GM13976 (cell line): ENCODE data around the gene STC2.
A peak's percentile ranks its signal among the peaks of the same experiment; 100 is the strongest.
"Not testable (repeated sequence)": the region's sequence is repeated elsewhere in the genome, so short reads cannot be mapped to it uniquely, and the experiment has no call there.

Source experiments
- DNase-seq: peaks from one replicate; pipeline ENCODE4 v3.0.0; 2012; ENCODE audit warnings: low spot score
- in situ Hi-C: fragments of 300-500 bp; cut with MboI; formaldehyde crosslinking; loops from one replicate; pipeline ENCODE4 v1.12.0; 2022; ENCODE audit warnings: low sequenced_read_pairs, mixed read lengths, inconsistent platforms; ENCODE audit not compliant: unreplicated experiment
- TF ChIP-seq, protein P1 (sequence below): IDR thresholded peaks from 2 replicates; pipeline ENCODE4 v1.5.1; 2012; ENCODE audit warnings: borderline replicate concordance, mild to moderate bottlenecking; ENCODE audit not compliant: insufficient read depth; ENCODE audit errors: extremely low read depth, missing control alignments, control extremely low read depth

STC2 gene, protein sequence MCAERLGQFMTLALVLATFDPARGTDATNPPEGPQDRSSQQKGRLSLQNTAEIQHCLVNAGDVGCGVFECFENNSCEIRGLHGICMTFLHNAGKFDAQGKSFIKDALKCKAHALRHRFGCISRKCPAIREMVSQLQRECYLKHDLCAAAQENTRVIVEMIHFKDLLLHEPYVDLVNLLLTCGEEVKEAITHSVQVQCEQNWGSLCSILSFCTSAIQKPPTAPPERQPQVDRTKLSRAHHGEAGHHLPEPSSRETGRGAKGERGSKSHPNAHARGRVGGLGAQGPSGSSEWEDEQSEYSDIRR

DNA sequence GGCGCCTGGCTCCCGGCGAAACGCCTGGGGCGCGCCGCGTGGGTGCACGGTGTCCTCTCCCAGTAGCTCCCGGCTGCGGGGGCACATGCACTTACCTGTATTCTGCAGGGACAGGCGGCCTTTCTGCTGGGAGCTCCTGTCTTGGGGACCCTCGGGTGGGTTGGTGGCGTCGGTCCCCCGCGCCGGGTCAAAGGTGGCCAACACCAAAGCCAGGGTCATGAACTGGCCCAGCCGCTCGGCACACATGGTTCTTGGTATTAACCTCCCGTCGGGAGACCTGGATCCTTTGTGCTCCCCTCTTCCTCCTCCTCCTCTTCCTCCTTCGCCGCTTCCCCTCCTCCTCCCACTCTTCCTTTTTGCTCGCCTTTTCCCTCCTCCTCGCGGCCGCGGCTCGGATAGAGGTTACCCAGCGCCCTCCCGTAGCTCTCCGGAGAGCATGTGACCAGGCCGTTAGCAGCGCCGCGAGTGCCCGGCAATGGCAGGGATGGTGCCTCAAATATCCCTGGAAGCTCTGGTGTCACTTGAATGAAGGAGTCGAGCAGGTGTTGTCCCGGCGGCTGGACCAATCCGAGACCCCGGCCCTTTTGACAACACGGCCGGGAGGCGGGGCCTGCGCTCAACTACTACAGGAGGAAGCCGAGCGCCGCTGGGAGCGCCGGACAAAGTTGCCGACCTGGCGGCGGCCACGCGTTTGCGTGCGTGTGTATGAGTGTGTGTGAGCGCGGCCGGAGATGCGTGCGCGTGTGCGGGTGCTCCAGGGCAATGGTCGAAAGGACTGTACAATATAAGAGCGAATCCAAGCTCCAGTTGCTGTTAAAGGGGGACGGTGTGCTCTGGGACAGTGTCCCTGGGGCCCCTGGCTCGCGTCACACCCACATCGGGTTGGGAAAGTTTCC, at the start of gene STC2:
STC2 (minus strand) TSS at position 467 of the 896 bp plus-strand sequence; CDS start at position 246, 221 bp downstream.
- DNase-seq, result peak; percentile 93
- TF ChIP-seq, protein P1, sequence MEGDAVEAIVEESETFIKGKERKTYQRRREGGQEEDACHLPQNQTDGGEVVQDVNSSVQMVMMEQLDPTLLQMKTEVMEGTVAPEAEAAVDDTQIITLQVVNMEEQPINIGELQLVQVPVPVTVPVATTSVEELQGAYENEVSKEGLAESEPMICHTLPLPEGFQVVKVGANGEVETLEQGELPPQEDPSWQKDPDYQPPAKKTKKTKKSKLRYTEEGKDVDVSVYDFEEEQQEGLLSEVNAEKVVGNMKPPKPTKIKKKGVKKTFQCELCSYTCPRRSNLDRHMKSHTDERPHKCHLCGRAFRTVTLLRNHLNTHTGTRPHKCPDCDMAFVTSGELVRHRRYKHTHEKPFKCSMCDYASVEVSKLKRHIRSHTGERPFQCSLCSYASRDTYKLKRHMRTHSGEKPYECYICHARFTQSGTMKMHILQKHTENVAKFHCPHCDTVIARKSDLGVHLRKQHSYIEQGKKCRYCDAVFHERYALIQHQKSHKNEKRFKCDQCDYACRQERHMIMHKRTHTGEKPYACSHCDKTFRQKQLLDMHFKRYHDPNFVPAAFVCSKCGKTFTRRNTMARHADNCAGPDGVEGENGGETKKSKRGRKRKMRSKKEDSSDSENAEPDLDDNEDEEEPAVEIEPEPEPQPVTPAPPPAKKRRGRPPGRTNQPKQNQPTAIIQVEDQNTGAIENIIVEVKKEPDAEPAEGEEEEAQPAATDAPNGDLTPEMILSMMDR, result no peak
- in situ Hi-C loops, result no loop called here

DNA sequence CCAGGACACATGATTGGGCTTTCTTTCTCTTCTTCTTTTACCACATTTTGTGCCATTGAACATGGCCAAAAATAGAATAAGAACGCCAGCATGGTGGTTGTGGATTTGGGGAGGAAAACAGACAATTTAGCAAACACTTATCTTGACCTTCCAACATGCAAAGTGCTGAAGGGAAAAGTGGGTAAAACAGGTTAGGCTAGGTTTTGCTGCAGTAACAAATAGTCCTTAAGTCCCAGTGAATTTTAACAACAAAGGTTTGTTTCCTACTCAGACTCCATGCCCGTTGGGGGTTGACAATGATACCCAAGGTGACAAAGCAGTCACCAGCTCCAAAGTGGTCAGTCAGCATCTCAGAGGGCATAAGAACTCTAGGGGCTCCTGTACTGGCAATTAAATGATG, 43.2 kb upstream of the STC2 start:
- in situ Hi-C loops, result no loop called here
- DNase-seq, result no peak
- TF ChIP-seq, protein P1, result no peak

DNA sequence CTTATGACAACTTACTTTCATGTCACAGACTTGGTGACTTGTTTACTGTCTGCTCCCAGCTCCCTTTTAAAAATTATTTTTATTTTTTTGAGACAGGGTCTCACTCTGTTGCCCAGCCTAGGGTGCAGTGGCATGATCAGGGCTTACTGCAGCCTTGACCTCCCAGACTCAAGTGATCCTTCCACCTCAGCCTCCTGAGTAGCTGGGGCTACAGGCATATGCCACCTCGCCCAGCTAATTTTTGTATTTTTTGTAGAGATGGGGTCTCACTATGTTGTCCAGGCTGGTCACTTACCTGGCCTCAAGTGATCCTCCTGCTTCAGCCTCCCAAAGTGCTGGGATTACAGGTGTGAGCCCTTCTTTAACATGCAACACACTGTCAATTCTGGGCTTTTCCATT, 35.2 kb upstream of the STC2 start:
- in situ Hi-C loops, DNase-seq: not testable (repeated sequence)

DNA sequence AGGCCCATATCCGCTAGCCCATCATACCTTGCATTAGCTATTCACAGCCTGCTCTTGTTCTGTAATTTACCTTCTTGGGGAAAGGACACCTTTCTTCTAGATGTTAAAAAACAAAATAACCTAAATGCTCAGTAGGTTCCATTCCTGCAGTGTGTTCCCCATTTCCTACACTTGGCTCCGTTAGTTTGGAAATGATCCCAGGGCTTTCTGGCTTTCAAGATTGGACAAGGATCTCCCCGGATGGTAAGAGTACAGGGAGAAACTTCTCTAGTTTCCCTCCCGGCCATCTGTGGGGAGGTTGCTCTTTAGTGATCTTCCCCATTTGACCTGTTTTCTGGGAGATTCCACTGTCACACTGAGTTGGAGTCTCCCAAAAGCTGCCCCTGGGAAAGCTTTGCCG, 27.3 kb upstream of the STC2 start:
- TF ChIP-seq, protein P1, result no peak
- no peak for DNase-seq
- in situ Hi-C loops, result no loop called here

DNA sequence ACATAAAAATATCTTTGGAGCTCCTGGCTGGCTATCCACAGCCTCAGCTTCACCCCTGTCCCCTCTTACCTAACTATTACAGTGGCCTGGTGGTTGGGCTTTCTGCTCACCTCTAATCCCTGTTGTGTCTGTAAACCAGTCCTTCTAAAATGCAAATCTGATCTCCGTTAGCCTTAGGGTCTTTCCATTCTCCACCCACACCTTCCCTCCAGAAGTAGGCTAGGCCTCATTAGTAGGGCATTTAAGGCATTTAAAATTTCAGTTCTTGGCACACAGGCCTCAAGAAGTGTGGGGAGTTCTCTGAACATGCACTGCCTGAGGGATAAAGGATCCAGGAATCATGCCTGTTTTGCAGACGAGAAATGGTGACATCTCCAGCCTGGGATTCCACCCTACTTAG, 26.4 kb upstream of the STC2 start:
- TF ChIP-seq, protein P1, result no peak
- in situ Hi-C loops, result no loop called here
- DNase-seq, result no peak

DNA sequence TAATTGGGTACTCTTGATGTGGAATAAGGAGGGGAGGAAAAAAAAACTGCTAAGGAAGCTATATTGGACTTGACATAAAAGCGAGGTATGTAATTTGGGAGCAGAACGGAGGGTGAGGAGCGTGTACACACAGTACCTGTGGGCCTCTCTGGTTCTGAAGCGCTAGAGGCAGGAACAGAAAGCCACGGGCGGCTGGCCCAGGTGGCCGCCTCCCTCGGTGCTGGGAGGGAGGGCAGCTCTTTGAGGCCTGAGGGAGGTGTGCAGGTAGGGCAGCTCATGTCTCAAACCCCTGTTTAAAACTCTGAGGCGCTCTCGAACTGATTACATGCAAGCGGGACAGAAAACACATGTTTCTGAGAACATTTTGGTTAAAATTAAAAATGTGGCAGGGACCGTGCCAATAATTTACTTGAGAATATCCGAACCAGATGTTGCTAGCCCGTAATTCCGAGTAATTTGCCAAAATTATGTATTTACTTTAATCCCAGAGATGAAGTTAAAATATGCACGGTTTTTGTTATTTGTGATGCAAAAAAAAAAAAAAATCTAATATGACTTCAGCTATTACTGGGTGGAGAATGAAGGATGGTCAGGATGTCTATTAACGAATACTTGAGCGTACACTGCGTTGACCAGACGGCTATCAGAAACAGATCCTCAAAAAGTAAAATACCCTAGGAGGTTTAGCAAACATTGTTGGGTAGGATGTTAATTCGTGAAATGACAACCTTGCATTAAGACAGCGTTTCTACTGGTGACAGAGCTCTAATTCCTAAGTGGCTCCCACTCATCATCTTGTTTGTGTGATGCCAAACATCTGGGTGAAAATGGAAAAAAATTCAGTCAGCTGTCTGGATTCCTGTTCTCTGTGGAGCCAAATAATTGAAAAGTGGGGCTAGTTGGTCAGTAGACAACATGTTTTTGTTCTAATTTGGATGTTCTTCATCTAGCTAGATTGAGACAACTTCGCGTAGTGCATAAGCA, 24.4 kb upstream of the STC2 start:
- TF ChIP-seq, protein P1, result no peak
- in situ Hi-C loops, result no loop called here
- DNase-seq, result no peak
